IMR-90 (cell line): ENCODE data around the gene ACER1. TPM values are rescaled to one million over a fixed set of nuclear protein-coding genes. Genes with fewer than 3 reads are reported as not detected.

Experiments used
- ATAC-seq: fragments of 200-7000 bp; cut with Tn5 transposase; 2 replicates; pipeline ENCODE4 v1.9.1; 2020; ENCODE audit warnings: low read depth, mild to moderate bottlenecking, moderate library complexity
- BruUV-seq: library from RNA; stranded (reverse); fragments of 400-500 nt; replicated peaks from 2 replicates; lab custom pipeline; 2021; lab: Mats Ljungman, UMichigan
- CTCF ChIA-PET: fragments of 300-600 bp; formaldehyde crosslinking; extraction: SDS; loops from one replicate; lab custom pipeline; 2021; ENCODE audit warnings: antibody characterized with exemption; lab: Yijun Ruan, JAX
- POLR2A ChIA-PET: fragments of 300-600 bp; sonication (Branson Sonifier 250); formaldehyde crosslinking; loops from one replicate; lab custom pipeline; 2022; ENCODE audit warnings: antibody characterized with exemption; ENCODE audit not compliant: unreplicated experiment; lab: Charles Lee
- DNase-seq: peaks from one replicate; pipeline ENCODE4 v3.0.0; 2013
- H2AFZ ChIP-seq: replicated peaks from 2 replicates; pipeline ENCODE3; 2013; ENCODE audit warnings: low read length, mild to moderate bottlenecking; ENCODE audit not compliant: poor library complexity
- H2AK5ac ChIP-seq: 2 replicates; pipeline ENCODE4 v1.6.1; 2013; ENCODE audit warnings: low read depth, low read length, inconsistent platforms
- H2AK9ac ChIP-seq: replicated peaks from 2 replicates; pipeline ENCODE3; 2013; ENCODE audit warnings: mild to moderate bottlenecking, low read depth, low read length, moderate library complexity; ENCODE audit not compliant: poor library complexity
- H2BK120ac ChIP-seq: 2 replicates; pipeline ENCODE4 v1.6.1; 2013; ENCODE audit warnings: low read depth, low read length, inconsistent platforms
- H2BK15ac ChIP-seq: 3 replicates; pipeline ENCODE4 v1.6.1; 2013; ENCODE audit warnings: low read depth, low read length, inconsistent platforms
- H2BK20ac ChIP-seq: 2 replicates; pipeline ENCODE4 v1.6.1; 2013; ENCODE audit warnings: low read depth, mild to moderate bottlenecking, inconsistent platforms, low read length, moderate library complexity
- H2BK5ac ChIP-seq: 2 replicates; pipeline ENCODE4 v1.6.1; 2013; ENCODE audit warnings: mild to moderate bottlenecking, low read depth, low read length, inconsistent platforms; ENCODE audit not compliant: poor library complexity, severe bottlenecking
- H3K14ac ChIP-seq: replicated peaks from 2 replicates; pipeline ENCODE4 v1.6.1; 2013; ENCODE audit warnings: low read depth, low read length, inconsistent platforms
- H3K18ac ChIP-seq: 2 replicates; pipeline ENCODE4 v1.6.1; 2013; ENCODE audit warnings: low read depth, low read length, control low read depth
- H3K23ac ChIP-seq: 2 replicates; pipeline ENCODE4 v1.6.1; 2013; ENCODE audit warnings: low read depth, low read length, inconsistent platforms
- H3K27ac ChIP-seq: 2 replicates; pipeline ENCODE4 v1.5.1; 2013; ENCODE audit warnings: mild to moderate bottlenecking, control low read depth, low read length; ENCODE audit not compliant: insufficient read depth
- H3K27me3 ChIP-seq: 2 replicates; pipeline ENCODE4 v1.6.1; 2013; ENCODE audit warnings: low read length; ENCODE audit not compliant: control insufficient read depth, insufficient read depth
- H3K36me3 ChIP-seq: 2 replicates; pipeline ENCODE4 v1.6.1; 2013; ENCODE audit warnings: low read length, mixed read lengths; ENCODE audit not compliant: control insufficient read depth, insufficient read depth
- H3K4ac ChIP-seq: 2 replicates; pipeline ENCODE4 v1.6.1; 2013; ENCODE audit warnings: low read depth, low read length, inconsistent platforms
- H3K4me1 ChIP-seq: 2 replicates; pipeline ENCODE4 v1.6.1; 2013; ENCODE audit warnings: low read length, mixed read lengths; ENCODE audit not compliant: control insufficient read depth, insufficient read depth
- H3K4me2 ChIP-seq: 2 replicates; pipeline ENCODE4 v1.6.1; 2013; ENCODE audit warnings: low read depth, mild to moderate bottlenecking, control low read depth, low read length, moderate library complexity
- H3K4me3 ChIP-seq: 2 replicates; pipeline ENCODE4 v1.5.1; 2013; ENCODE audit warnings: low read depth, mild to moderate bottlenecking, control low read depth, low read length, moderate library complexity; ENCODE audit not compliant: insufficient read depth
- H3K56ac ChIP-seq: 2 replicates; pipeline ENCODE4 v1.6.1; 2013; ENCODE audit warnings: low read length, inconsistent platforms; ENCODE audit not compliant: insufficient read depth; ENCODE audit errors: extremely low read depth
- H3K79me1 ChIP-seq, 2 experiments: 2 replicates each; pipeline ENCODE4 v1.6.1; 2013; ENCODE audit warnings: low read length in 2 of 2, inconsistent platforms in 1 of 2, low read depth in 1 of 2
- H3K9ac ChIP-seq: 2 replicates; pipeline ENCODE4 v1.6.1; 2013; ENCODE audit warnings: low read depth, low read length, control low read depth
- H3K9me1 ChIP-seq: 2 replicates; pipeline ENCODE4 v1.6.1; 2013; ENCODE audit warnings: low read length, inconsistent platforms; ENCODE audit not compliant: insufficient read depth
- H3K9me3 ChIP-seq: 2 replicates; pipeline ENCODE4 v1.6.1; 2013; ENCODE audit warnings: low read length; ENCODE audit not compliant: control insufficient read depth, insufficient read depth
- H4K20me1 ChIP-seq: 2 replicates; pipeline ENCODE4 v1.6.1; 2013; ENCODE audit warnings: low read length, inconsistent platforms; ENCODE audit not compliant: insufficient read depth
- H4K5ac ChIP-seq: 2 replicates; pipeline ENCODE4 v1.6.1; 2013; ENCODE audit warnings: mild to moderate bottlenecking, low read depth, low read length, control low read depth
- H4K8ac ChIP-seq, 2 experiments: 2 replicates each; pipeline ENCODE4 v1.6.1; 2013; ENCODE audit warnings: low read depth in 2 of 2, low read length in 2 of 2, control low read depth in 1 of 2, inconsistent platforms in 1 of 2
- H4K91ac ChIP-seq: 2 replicates; pipeline ENCODE4 v1.6.1; 2013; ENCODE audit warnings: low read depth, low read length, inconsistent platforms; ENCODE audit not compliant: insufficient read depth
- CEBPB ChIP-seq: IDR thresholded peaks from 2 replicates; pipeline ENCODE4 v1.6.1; 2012; ENCODE audit warnings: low read depth, low read length, improper control_type of control experiment
- FOS ChIP-seq: fragments of 150-350 bp; IDR thresholded peaks from 2 replicates; pipeline ENCODE4 v1.6.1; 2016; ENCODE audit warnings: low read depth, low read length
- MAFK ChIP-seq: IDR thresholded peaks from 2 replicates; pipeline ENCODE4 v1.6.1; 2012; ENCODE audit warnings: low read depth, low read length, improper control_type of control experiment
- RFX5 ChIP-seq: IDR thresholded peaks from 2 replicates; pipeline ENCODE4 v1.8.0; 2012; ENCODE audit warnings: low read depth, mild to moderate bottlenecking, low read length, moderate library complexity
- WGBS, 2 experiments: methylation state at CpG; one replicate each; pipeline versions ENCODE4 v1.1.5 to v1.1.7; 2013; ENCODE audit warnings: missing lambda C conversion rate in 2 of 2; ENCODE audit not compliant: insufficient read length in 1 of 2; ENCODE audit errors: extremely low coverage in 2 of 2; 5-methylcytosine and 5-hydroxymethylcytosine counted together
- dilution Hi-C: fragments of 300-500 bp; cut with HindIII; formaldehyde crosslinking; loops from one replicate; pipeline ENCODE4 v1.14.3; 2018; ENCODE audit warnings: low sequenced_read_pairs; ENCODE audit not compliant: unreplicated experiment
- in situ Hi-C: fragments of 300-500 bp; cut with MboI; formaldehyde crosslinking; loops from 3 replicates; pipeline ENCODE4 v1.14.3; 2019; ENCODE audit warnings: low sequenced_read_pairs, inconsistent platforms, mixed read lengths
- intact Hi-C: fragments of 100-400 bp; cut with micrococcal nuclease; formaldehyde crosslinking; loops from 2 replicates; pipeline ENCODE4 v1.10.0; 2022
- polyA plus RNA-seq, 3 experiments: library from polyadenylated mRNA; depleted of rRNA; stranded (reverse); fragments of >200 nt; gene quantifications; 2 replicates each; pipeline ENCODE4 v1.2.3, GENCODE V29; 2012; ENCODE audit warnings: low replicate concordance in 1 of 3
- total RNA-seq: library from RNA; depleted of rRNA; stranded (reverse); fragments of >200 nt; gene quantifications from 2 replicates; pipeline ENCODE4 v1.2.3, GENCODE V29; 2012
- TF ChIP-seq, protein P1 (sequence below): fragments of 150-350 bp; IDR thresholded peaks from 2 replicates; pipeline ENCODE4 v1.6.1; 2016; ENCODE audit warnings: low read depth, mild to moderate bottlenecking, low read length, moderate library complexity, borderline replicate concordance

The ACER1 gene
- total and polyA plus RNA-seq, 2 of the 4 experiments (the other 2 are of a cell fraction) = not detected

- Histone ChIP-seq H3K14ac (no peak overlapping the region), H2BK5ac (no peak overlapping the region), H3K9ac (no peak overlapping the region), H3K18ac (no peak overlapping the region), H2BK15ac (no peak overlapping the region), H3K79me1 (no peaks in the 10 kb centered on the region), H4K8ac (no peak overlapping the region), H2AK5ac (no peak overlapping the region), H3K56ac (no peak overlapping the region), H3K27ac (no peak overlapping the region), H3K27me3 (no peaks in the 10 kb centered on the region), H4K20me1 (no peaks in the 10 kb centered on the region), H3K4ac (no peak overlapping the region), H3K4me1 (no peaks in the 10 kb centered on the region), H3K4me3 (no peak overlapping the region), H3K9me3 (peaks cover 44% of the 10 kb centered on the region), H3K36me3 (no peaks in the 10 kb centered on the region), H3K23ac (no peak overlapping the region), H2AFZ (no peak overlapping the region), H4K5ac (no peak overlapping the region), H3K4me2 (no peak overlapping the region), H2BK20ac (no peak overlapping the region), H2BK120ac (no peak overlapping the region), H4K91ac (no peak overlapping the region), H2AK9ac (no peak overlapping the region), H3K9me1 (no peaks in the 10 kb centered on the region)
- WGBS, 2 experiments = 100% methylated on average over 1 of the region's 6 CpGs; no CpG with 5 or more reads in 1 of the 2 experiments
- dilution Hi-C loops = no loop called here
- CTCF ChIA-PET = interaction anchor here (0.6 kb wide), 1 partner anchor 69 kb away, joined by 3 read pairs; no protein-coding TSS in a partner anchor
- ATAC-seq = no peak
- intact Hi-C loops = no loop called here
- POLR2A ChIA-PET = no interaction called here
- no peak for TF ChIP-seq MAFK
- TF ChIP-seq, protein P1, sequence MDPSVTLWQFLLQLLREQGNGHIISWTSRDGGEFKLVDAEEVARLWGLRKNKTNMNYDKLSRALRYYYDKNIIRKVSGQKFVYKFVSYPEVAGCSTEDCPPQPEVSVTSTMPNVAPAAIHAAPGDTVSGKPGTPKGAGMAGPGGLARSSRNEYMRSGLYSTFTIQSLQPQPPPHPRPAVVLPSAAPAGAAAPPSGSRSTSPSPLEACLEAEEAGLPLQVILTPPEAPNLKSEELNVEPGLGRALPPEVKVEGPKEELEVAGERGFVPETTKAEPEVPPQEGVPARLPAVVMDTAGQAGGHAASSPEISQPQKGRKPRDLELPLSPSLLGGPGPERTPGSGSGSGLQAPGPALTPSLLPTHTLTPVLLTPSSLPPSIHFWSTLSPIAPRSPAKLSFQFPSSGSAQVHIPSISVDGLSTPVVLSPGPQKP = no peak
- no peak for TF ChIP-seq FOS
- TF ChIP-seq CEBPB = no peak
- no peak for TF ChIP-seq RFX5
- no peak for DNase-seq
- no TSS peak for BruUV-seq
- in situ Hi-C loops = no loop called here
Observed at GRCh38 chr19:6287269-6287885, 46.0 kb downstream of the ACER1 start.
